ENCODE results near the gene SLC12A7.

The SLC12A7 gene

GRCh38 chr5:1124205-1125029, 12.6 kb upstream of the SLC12A7 start:
- DNase-seq, result peak; percentile 48

- DNase-seq, result no peak
Measured at GRCh38 chr5:1123418-1124147, 11.7 kb upstream of the SLC12A7 start.

GRCh38 chr5:1122511-1123294, 10.8 kb upstream of the SLC12A7 start:
- DNase-seq, result no peak

GRCh38 chr5:1121891-1122290, 10.0 kb upstream of the SLC12A7 start:
- no peak for DNase-seq

- no peak for DNase-seq
Measured at GRCh38 chr5:1121044-1121443, 9.2 kb upstream of the SLC12A7 start.

- DNase-seq, result no peak
Measured at GRCh38 chr5:1120236-1120999, 8.6 kb upstream of the SLC12A7 start.

GRCh38 chr5:1119312-1119831, 7.5 kb upstream of the SLC12A7 start:
- DNase-seq, result no peak

GRCh38 chr5:1118738-1119137, 6.9 kb upstream of the SLC12A7 start:
- DNase-seq, result peak; percentile 54

- DNase-seq, result no peak
Measured at GRCh38 chr5:1118231-1118698, 6.4 kb upstream of the SLC12A7 start.

- no peak for DNase-seq
Measured at GRCh38 chr5:1116977-1117376, 5.1 kb upstream of the SLC12A7 start.

- DNase-seq, result no peak
Measured at GRCh38 chr5:1116109-1116740, 4.4 kb upstream of the SLC12A7 start.

- DNase-seq, result no peak
Measured at GRCh38 chr5:1115123-1115815, 3.4 kb upstream of the SLC12A7 start.

- no peak for DNase-seq
Measured at GRCh38 chr5:1113805-1114586, 2.1 kb upstream of the SLC12A7 start.

- no peak for DNase-seq
Measured at GRCh38 chr5:1113332-1113690, 1.4 kb upstream of the SLC12A7 start.

- DNase-seq, result no peak
Measured at GRCh38 chr5:1112596-1113331, 901 bp upstream of the SLC12A7 start.

GRCh38 chr5:1111241-1111726, 579 bp downstream of the SLC12A7 start:
- peak; percentile 53 for DNase-seq

- DNase-seq, result no peak
Measured at GRCh38 chr5:1110307-1111240, 1.3 kb downstream of the SLC12A7 start.
